GM12875 (cell line): ENCODE results near the gene ACKR1.

Source experiments
- H3K4me3 ChIP-seq: one replicate; pipeline ENCODE4 v1.5.1; 2011; ENCODE audit warnings: low read depth, low read length, control low read depth
- TF ChIP-seq, protein P1 (sequence below): IDR thresholded peaks from 2 replicates; pipeline ENCODE4 v1.5.1; 2011; ENCODE audit warnings: low read depth, mild to moderate bottlenecking, control low read depth, inconsistent platforms, low read length, moderate library complexity, borderline replicate concordance; ENCODE audit not compliant: insufficient read depth

ACKR1 gene

GRCh38 chr1:159228554-159228953 is 23.9 kb downstream of the ACKR1 start:
- no peak overlapping the region for H3K4me3 ChIP-seq
- TF ChIP-seq, protein P1, sequence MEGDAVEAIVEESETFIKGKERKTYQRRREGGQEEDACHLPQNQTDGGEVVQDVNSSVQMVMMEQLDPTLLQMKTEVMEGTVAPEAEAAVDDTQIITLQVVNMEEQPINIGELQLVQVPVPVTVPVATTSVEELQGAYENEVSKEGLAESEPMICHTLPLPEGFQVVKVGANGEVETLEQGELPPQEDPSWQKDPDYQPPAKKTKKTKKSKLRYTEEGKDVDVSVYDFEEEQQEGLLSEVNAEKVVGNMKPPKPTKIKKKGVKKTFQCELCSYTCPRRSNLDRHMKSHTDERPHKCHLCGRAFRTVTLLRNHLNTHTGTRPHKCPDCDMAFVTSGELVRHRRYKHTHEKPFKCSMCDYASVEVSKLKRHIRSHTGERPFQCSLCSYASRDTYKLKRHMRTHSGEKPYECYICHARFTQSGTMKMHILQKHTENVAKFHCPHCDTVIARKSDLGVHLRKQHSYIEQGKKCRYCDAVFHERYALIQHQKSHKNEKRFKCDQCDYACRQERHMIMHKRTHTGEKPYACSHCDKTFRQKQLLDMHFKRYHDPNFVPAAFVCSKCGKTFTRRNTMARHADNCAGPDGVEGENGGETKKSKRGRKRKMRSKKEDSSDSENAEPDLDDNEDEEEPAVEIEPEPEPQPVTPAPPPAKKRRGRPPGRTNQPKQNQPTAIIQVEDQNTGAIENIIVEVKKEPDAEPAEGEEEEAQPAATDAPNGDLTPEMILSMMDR = no peak

- TF ChIP-seq, protein P1 = no peak
- no peak overlapping the region for H3K4me3 ChIP-seq
Observed at GRCh38 chr1:159229260-159229885, 24.7 kb downstream of the ACKR1 start.

DNA sequence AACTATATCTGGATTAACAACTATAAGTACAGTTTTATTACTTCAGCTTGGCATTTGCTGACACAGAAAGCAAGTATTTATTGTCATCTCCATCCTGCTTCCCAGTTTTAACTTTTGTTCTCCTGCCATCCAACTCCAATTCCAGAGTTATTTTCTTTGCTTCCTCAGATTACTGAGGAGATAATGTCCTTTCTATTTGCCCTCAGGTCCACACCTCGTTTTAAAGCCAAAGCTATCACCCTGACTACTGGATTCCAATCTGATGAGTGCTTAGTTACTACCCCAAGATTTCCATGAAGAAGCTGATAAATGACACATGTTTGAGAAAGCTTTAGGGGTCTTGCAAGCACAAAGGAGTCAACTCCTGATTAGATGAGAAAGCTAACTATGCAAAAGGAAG is 25.2 kb downstream of the ACKR1 start:
- TF ChIP-seq, protein P1 = no peak
- H3K4me3 ChIP-seq = no peak overlapping the region

GRCh38 chr1:159239551-159240220 is 35.0 kb downstream of the ACKR1 start:
- no peak overlapping the region for H3K4me3 ChIP-seq
- TF ChIP-seq, protein P1 = no peak

GRCh38 chr1:159247266-159247665 is 42.6 kb downstream of the ACKR1 start:
- TF ChIP-seq, protein P1 = no peak
- no peak overlapping the region for H3K4me3 ChIP-seq

GRCh38 chr1:159248311-159248710 is 43.6 kb downstream of the ACKR1 start:
- no peak overlapping the region for H3K4me3 ChIP-seq
- TF ChIP-seq, protein P1 = no peak

DNA sequence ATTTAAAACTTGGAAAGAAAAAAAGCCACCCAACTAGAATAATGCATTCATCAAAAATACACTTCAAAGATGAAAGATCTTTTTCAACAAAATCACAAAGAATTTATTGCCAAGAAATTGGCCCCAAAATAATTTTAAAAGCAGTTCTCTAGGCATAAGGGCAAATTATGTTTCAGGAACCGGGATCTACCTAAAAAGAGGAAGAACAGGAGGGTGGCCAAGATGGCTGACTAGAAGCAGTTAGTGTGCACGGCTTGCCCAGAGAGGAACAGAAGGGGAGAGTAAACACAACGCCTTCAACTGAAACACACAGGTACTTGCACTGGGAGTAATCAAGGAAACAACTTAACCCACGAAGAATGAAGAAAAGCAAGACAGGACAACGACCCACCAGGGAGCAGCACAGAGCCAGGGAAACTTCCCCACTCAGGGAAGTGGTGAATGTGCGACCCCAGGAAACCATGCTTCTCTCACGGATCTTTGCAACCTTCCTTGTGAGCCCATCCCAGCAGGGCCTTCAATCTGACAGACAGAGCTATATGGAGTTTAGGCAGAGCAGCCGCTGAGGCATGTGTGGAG is 46.1 kb downstream of the ACKR1 start:
- H3K4me3 ChIP-seq = no peak overlapping the region
- TF ChIP-seq, protein P1 = no peak
